GM15510 (cell line): Measurements from ENCODE around the gene CLDN22.

ENCODE experiments used
- POLR2A ChIP-seq: IDR thresholded peaks from 3 replicates; pipeline ENCODE4 v1.6.1; 2011; ENCODE audit warnings: borderline replicate concordance; ENCODE audit not compliant: insufficient read length; ENCODE audit errors: extremely low read depth

The CLDN22 gene

GRCh38 chr4:183352546-183352945 is 32.5 kb upstream of the CLDN22 start:
- no peak for TF ChIP-seq POLR2A

- no peak for TF ChIP-seq POLR2A
Measured at GRCh38 chr4:183350317-183351071, 30.4 kb upstream of the CLDN22 start.

GRCh38 chr4:183349673-183350072 is 29.6 kb upstream of the CLDN22 start:
- no peak for TF ChIP-seq POLR2A

DNA sequence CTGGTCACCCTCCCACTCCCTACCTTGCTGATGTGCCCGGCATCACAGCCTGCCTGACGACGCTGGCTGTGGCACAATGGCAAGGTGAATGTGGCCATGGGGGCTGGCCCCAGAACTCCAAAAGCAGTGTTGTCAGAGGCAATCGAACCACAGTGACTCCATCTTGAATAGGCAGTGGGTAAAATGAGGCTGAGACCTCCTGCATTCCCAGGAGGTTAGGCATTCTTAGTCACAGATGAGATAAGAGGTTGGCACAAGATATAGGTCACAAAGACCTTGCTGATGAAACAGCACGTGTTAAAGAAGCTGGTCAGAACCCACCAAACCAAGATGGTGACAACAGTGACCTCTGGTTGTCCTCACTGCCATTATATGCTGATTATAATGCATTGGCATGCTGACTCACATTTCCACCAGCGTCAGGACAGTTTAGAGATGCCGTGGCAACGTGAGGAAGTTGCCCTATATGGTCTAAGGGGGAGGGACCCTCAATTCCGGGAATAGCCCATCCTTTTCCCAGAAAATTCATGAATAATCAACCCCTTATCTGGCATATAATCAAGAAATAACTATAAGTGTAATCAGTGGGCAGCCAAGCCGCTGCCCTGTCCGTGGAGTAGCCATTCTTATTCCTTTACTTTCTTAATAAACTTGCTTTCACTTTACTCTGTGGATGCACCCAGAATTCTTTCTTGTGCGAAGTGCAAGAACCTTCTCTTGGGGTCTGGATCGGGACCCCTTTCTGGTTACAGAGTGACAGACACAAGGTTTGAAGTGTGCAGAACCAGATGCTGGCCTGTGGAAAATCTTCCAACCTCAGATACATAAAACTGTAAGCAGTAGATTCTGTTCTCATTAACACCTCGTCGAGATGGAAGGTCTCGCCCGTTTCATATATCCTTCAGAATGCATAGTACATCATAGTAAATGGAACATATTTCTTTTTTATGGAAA is 28.9 kb upstream of the CLDN22 start:
- TF ChIP-seq POLR2A, result no peak

DNA sequence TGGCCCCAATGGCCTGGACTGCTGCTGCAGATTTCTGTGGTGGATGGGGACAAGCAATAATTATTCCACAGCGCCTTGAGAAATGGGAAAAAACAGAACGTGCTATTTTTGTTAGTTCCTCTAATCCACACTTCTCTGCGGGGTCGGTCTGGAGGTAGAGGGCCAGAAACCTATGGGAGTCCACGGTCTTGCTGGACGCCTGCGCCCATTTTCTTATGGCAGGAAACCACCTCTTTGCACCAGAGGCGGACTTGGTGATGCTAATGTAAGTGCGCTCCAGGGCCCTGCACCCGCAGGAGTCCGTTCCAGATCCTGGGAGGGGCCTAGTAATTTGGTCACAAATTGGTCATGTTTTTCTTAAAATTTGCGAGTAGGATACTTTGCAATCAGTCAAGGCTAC is 28.1 kb upstream of the CLDN22 start:
- no peak for TF ChIP-seq POLR2A

DNA sequence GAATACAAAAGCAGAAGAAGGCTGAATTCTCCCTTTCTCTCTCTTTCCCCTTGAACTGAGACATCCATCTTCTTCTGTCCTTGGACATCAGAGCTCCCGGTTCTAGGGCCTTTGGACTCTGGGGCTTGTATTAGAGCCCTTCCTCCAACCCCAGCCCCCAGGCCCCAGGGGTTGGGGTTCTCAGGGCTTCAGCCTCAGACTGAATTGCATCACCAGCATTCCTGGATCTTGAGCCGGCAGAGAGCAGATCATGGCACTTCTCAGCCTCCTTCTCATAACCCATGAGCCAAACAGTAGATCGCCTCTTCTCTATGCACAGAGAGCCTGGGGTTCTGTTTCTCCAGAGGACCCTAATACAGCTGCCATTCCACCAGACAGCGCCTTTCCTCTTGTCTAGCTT is 27.5 kb upstream of the CLDN22 start:
- TF ChIP-seq POLR2A, result no peak

DNA sequence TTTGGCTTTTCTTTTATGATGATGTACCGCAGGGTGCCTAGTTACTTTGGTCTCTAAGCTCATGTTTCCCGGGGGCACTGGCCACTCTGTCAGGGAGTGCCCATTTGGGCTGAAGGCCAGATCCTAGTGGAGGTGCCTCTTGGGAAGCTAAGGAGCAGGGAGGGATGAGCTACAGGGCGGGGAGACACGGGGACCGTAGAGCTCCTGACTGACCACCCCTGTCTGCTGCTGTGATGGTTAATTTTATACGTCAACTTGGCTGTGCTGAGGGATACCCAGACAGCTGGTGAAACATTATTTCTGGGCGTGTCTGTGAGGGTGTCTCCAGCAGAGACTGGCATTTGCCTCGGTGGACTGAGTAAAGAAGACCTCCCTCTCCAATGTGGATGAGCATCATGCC is 27.1 kb upstream of the CLDN22 start:
- no peak for TF ChIP-seq POLR2A

DNA sequence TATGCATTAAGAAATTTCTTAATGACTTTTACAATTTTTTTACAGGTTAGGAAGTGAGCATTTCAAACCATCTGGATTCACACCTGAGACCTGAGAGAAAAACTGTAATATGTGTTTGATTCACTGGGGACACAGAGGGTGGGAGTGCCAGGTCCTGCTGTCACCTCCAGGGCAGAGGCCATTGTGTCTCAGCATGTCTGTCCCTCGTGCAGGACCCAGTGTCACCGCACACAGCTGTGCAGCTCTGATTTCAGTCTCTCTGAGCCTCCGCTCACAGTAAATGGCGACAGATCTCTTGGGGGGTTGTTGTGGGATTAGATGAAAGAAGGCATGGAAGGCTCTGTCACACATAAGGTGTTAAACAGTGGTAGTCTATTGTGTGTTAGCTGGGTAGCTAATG is 25.2 kb upstream of the CLDN22 start:
- no peak for TF ChIP-seq POLR2A

DNA sequence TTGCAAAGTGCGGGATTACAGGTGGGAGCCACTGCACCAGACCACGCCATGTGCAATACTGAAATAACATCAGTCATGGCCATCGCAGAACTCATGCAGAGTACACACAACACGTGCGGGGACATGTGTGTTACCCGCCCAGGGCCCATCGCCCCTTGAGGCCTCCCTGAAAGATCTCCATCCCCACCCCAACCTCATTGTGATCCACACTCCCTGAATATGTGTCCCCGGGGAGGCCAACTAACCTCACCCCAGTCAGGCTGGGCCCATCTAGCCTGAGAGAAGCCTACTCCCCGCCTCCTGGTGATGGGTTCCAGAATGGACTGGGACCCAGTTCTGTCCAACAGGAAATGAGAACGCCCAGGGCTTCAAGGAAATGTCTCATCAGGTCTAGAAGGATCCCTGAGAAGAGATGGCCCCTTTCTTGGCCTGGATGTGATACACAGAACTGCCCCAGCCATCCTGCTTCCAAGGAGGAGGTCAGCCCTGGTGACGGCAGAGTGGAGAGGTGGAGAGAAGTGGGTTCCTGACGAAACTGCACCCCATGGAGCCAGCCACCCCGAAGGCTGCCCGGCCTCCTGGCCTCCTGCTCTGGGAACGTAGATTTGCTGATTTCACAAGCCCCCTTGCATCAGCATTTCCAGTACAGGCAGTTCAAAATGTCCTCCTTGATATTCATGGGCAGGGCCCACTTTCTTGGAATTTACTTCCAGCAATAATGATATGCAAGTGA is 24.6 kb upstream of the CLDN22 start:
- no peak for TF ChIP-seq POLR2A

DNA sequence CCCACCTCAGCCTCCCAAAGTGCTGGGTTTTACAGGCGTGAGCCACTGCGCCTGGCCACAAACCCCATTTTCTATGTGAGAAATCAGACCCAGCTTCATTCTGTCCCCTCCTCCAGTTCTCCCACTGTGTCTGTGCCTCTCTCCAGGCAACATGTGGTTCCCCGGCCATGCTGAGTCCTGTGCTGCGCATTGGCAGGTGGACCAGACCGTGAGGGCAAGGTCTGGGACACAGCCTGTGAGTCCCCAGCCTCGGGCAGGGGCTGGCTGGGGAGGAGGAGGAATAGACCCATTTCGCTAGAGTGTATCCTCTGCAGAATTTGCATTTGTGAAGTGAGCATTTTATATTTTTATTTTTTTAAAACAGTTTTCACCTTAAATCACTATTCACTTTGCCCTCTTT is 23.7 kb upstream of the CLDN22 start:
- no peak for TF ChIP-seq POLR2A

- no peak for TF ChIP-seq POLR2A
Measured at GRCh38 chr4:183342541-183343533, 22.8 kb upstream of the CLDN22 start.

GRCh38 chr4:183337833-183338232 is 17.8 kb upstream of the CLDN22 start:
- no peak for TF ChIP-seq POLR2A

DNA sequence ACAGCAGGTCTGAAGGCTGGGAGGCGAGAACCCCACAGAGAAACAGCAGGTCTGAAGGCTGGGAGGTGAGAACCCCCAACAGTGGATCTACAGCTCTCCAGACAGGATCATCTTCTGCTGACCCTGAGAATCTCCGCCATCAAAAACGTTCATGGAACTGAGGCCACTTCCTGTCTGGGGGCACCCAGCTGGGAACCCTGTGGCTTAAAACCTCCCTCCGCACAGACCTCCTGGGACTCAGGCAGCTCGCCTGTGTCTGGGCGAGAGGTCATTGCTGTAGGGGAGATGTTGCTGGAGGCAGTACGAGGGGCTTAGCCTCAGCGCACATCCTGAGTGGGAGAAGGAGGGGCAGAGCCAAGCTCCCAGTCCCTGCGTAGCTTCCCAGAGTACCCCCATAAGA is 17.3 kb upstream of the CLDN22 start:
- no peak for TF ChIP-seq POLR2A
